Measurements from ENCODE around the gene LSM5.
A peak's percentile ranks its signal among the peaks of the same experiment; 100 is the strongest.

LSM5 gene

GRCh38 chr7:32490127-32490796 lies at the start of gene LSM5:
Gene LSM5 (minus strand): TSS chr7:32490380. CDS start chr7:32490365, 15 bp downstream.
- H3K27me3 ChIP-seq (ENCODE audit: control insufficient read depth, insufficient read depth, low read length), result no peaks in the 10 kb centered on the region
- DNase-seq (ENCODE audit: low read depth, low spot score), result no peak
- no peak within 1 kb of the TSS for H3K27ac ChIP-seq (ENCODE audit: low read length)
- H3K36me3 ChIP-seq (ENCODE audit: control insufficient read depth, insufficient read depth, low read length), result no peaks in the 10 kb centered on the region
- H3K9me3 ChIP-seq (ENCODE audit: control insufficient read depth, insufficient read depth, low read length), result no peaks in the 10 kb centered on the region
- H3K4me3 ChIP-seq (ENCODE audit: low read length), result peak within 1 kb of the TSS; percentile 95
- WGBS (ENCODE audit: insufficient coverage, insufficient read length), result no CpG with 5 or more reads among the region's 38 CpGs
- no peaks in the 10 kb centered on the region for H3K4me1 ChIP-seq (ENCODE audit: control insufficient read depth, insufficient read depth, low read length)

DNA sequence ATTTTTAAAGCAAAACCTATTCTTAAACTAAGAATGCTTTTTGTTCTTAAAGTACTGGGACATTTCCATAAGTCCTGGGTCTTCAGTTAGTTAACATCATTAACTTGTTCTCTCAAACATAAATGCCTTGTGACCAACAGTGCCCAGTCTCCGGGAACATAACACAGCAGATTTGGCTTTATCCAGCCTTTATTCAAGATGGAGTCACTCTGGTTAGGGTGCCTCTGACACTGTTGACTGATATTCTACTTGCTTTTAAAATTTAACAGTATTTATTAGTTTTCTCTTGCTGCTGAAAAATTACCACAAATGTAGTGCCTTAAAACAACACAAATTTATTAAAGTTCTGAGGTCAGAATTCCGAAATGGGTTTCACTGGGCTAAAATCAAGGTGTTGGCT lies 49.2 kb upstream of the LSM5 start:
- H3K27ac ChIP-seq (ENCODE audit: low read length), result no peak overlapping the region
- H3K4me3 ChIP-seq (ENCODE audit: low read length), result no peak overlapping the region
- DNase-seq (ENCODE audit: low read depth, low spot score), result no peak
- no peaks in the 10 kb centered on the region for H3K9me3 ChIP-seq (ENCODE audit: control insufficient read depth, insufficient read depth, low read length)
- no CpG with 5 or more reads among the region's 2 CpGs for WGBS (ENCODE audit: insufficient coverage, insufficient read length)
- H3K4me1 ChIP-seq (ENCODE audit: control insufficient read depth, insufficient read depth, low read length), result no peaks in the 10 kb centered on the region
- no peaks in the 10 kb centered on the region for H3K36me3 ChIP-seq (ENCODE audit: control insufficient read depth, insufficient read depth, low read length)
- H3K27me3 ChIP-seq (ENCODE audit: control insufficient read depth, insufficient read depth, low read length), result no peaks in the 10 kb centered on the region

- no peak for DNase-seq (ENCODE audit: low read depth, low spot score)
- H3K9me3 ChIP-seq (ENCODE audit: control insufficient read depth, insufficient read depth, low read length), result no peaks in the 10 kb centered on the region
- H3K36me3 ChIP-seq (ENCODE audit: control insufficient read depth, insufficient read depth, low read length), result no peaks in the 10 kb centered on the region
- H3K4me3 ChIP-seq (ENCODE audit: low read length), result no peak overlapping the region
- no peak overlapping the region for H3K27ac ChIP-seq (ENCODE audit: low read length)
- no peaks in the 10 kb centered on the region for H3K4me1 ChIP-seq (ENCODE audit: control insufficient read depth, insufficient read depth, low read length)
- no CpG with 5 or more reads among the region's 4 CpGs for WGBS (ENCODE audit: insufficient coverage, insufficient read length)
- H3K27me3 ChIP-seq (ENCODE audit: control insufficient read depth, insufficient read depth, low read length), result no peaks in the 10 kb centered on the region
Observed at GRCh38 chr7:32537760-32538159, 47.6 kb upstream of the LSM5 start.

- no peak for DNase-seq (ENCODE audit: low read depth, low spot score)
- no CpG with 5 or more reads among the region's 1 CpG for WGBS (ENCODE audit: insufficient coverage, insufficient read length)
- H3K4me3 ChIP-seq (ENCODE audit: low read length), result no peak overlapping the region
- H3K27ac ChIP-seq (ENCODE audit: low read length), result no peak overlapping the region
- no peaks in the 10 kb centered on the region for H3K36me3 ChIP-seq (ENCODE audit: control insufficient read depth, insufficient read depth, low read length)
- peaks cover under 1% of the 10 kb centered on the region; the same call in 1 of the 2 replicates for H3K4me1 ChIP-seq (ENCODE audit: control insufficient read depth, insufficient read depth, low read length)
- H3K9me3 ChIP-seq (ENCODE audit: control insufficient read depth, insufficient read depth, low read length), result no peaks in the 10 kb centered on the region
- H3K27me3 ChIP-seq (ENCODE audit: control insufficient read depth, insufficient read depth, low read length), result no peaks in the 10 kb centered on the region
Observed at GRCh38 chr7:32536585-32536984, 46.4 kb upstream of the LSM5 start.

DNA sequence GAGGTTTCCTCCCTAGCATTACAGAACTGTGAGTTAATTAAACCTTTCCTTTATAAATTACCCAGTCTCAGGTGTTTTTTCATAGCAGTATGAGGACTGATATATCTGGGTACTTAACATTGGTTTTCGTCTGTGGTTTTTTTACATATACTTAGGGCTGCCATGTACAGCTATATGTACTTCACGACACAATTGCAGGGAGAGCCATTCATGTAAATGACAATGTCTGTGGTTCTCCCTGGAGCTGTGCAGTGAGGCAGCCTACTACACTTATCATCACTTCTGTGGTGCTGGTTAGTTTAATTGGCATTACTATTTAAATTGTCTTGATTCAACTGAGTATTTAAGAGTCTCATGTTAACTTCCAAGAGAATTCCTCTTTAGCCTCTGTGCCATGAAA lies 45.8 kb upstream of the LSM5 start:
- H3K36me3 ChIP-seq (ENCODE audit: control insufficient read depth, insufficient read depth, low read length), result no peaks in the 10 kb centered on the region
- no peaks in the 10 kb centered on the region for H3K9me3 ChIP-seq (ENCODE audit: control insufficient read depth, insufficient read depth, low read length)
- DNase-seq (ENCODE audit: low read depth, low spot score), result no peak
- H3K4me1 ChIP-seq (ENCODE audit: control insufficient read depth, insufficient read depth, low read length), result peaks cover 3% of the 10 kb centered on the region
- WGBS (ENCODE audit: insufficient coverage, insufficient read length), result no CpG with 5 or more reads among the region's 2 CpGs
- H3K4me3 ChIP-seq (ENCODE audit: low read length), result no peak overlapping the region
- no peak overlapping the region for H3K27ac ChIP-seq (ENCODE audit: low read length)
- H3K27me3 ChIP-seq (ENCODE audit: control insufficient read depth, insufficient read depth, low read length), result no peaks in the 10 kb centered on the region

DNA sequence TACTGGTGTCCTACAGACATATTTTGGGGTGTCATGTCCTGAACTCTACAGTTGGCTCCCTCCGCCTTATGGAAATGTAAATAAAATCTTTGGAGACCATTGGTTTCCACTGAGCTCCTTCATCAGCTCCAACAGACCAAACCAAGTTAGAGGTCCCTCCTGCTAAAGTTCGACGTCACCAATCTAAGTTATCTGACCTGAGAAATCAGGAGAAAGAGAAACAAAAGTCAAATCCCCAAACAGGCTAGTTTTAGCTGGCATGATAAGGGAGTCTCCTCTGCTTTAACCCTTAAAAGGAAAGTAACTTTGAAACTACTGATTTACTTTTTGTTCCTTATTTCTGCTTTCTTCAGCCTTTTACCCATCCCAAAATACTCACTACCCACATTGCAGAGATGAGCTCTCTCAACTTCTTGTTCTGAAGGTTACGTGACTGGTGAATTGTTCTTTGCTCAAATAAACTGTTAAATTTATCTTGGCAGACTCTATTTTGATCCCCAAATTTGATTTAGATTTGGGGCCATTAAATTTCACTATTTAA lies 45.1 kb upstream of the LSM5 start:
- no CpG with 5 or more reads among the region's 4 CpGs for WGBS (ENCODE audit: insufficient coverage, insufficient read length)
- Histone ChIP-seq H3K36me3 (ENCODE audit: control insufficient read depth, insufficient read depth, low read length) (no peaks in the 10 kb centered on the region), H3K27ac (ENCODE audit: low read length) (no peak overlapping the region), H3K9me3 (ENCODE audit: control insufficient read depth, insufficient read depth, low read length) (no peaks in the 10 kb centered on the region), H3K4me3 (ENCODE audit: low read length) (no peak overlapping the region), H3K4me1 (ENCODE audit: control insufficient read depth, insufficient read depth, low read length) (peaks cover 3% of the 10 kb centered on the region), H3K27me3 (ENCODE audit: control insufficient read depth, insufficient read depth, low read length) (no peaks in the 10 kb centered on the region)
- DNase-seq (ENCODE audit: low read depth, low spot score), result no peak

DNA sequence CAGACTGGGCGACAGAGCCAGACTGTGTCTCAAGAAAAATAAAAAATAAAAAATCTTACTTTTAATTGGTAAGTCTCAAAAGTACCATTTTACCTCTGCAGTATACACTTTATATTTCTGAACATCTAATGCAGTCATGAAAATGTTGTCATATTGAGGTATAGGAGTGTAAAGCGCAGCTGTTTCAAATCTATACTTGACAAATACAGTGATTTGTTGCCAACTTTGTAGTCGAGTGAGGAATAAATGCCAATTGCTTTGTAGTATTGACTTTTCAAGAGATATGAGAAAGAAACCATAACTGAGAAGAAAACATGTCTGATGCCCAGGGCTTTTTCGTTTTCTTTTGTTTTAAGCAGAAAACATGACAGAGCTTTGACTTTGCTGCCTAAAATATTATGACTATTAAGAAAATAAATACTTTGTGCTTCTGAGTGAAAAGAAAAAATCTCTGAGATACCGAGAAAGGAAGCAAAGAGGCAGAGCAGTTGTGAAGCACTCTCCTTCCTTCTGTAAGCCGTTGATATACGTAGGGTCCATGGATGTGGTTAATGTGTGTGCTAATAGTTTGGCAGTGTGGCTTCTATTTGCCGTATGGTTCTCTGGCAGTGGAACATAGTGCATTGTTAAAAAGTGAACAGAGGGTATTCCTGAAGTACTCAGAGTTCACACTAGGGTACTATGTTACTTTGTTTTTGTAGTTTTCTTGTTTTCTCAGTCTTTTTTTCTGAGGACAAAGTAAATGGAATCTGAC lies 43.3 kb upstream of the LSM5 start:
- peaks cover 3% of the 10 kb centered on the region for H3K4me1 ChIP-seq (ENCODE audit: control insufficient read depth, insufficient read depth, low read length)
- H3K4me3 ChIP-seq (ENCODE audit: low read length), result no peak overlapping the region
- no CpG with 5 or more reads among the region's 8 CpGs for WGBS (ENCODE audit: insufficient coverage, insufficient read length)
- no peaks in the 10 kb centered on the region for H3K9me3 ChIP-seq (ENCODE audit: control insufficient read depth, insufficient read depth, low read length)
- no peak for DNase-seq (ENCODE audit: low read depth, low spot score)
- no peaks in the 10 kb centered on the region for H3K27me3 ChIP-seq (ENCODE audit: control insufficient read depth, insufficient read depth, low read length)
- no peak overlapping the region for H3K27ac ChIP-seq (ENCODE audit: low read length)
- no peaks in the 10 kb centered on the region for H3K36me3 ChIP-seq (ENCODE audit: control insufficient read depth, insufficient read depth, low read length)

DNA sequence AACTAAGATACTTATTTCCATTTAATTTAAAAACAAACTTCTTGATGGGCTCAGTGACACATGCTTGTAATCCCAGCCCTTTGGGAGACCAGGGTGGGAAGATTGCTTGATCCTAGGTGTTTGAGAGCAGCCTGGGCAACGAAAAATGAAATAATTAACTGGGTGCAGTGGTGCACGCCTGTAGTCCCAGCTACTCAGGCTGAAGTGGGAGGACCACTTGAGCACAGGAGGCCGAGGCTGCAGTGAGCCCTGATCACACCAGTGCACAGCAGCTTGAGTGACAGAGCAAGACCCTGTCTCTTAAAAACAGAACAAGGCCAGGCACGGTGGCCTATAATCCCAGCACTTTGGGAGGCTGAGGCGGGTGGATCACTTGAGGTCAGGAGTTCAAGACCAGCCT lies 42.5 kb upstream of the LSM5 start:
- no peaks in the 10 kb centered on the region for H3K27me3 ChIP-seq (ENCODE audit: control insufficient read depth, insufficient read depth, low read length)
- H3K9me3 ChIP-seq (ENCODE audit: control insufficient read depth, insufficient read depth, low read length), result no peaks in the 10 kb centered on the region
- no peak overlapping the region for H3K4me3 ChIP-seq (ENCODE audit: low read length)
- no CpG with 5 or more reads among the region's 5 CpGs for WGBS (ENCODE audit: insufficient coverage, insufficient read length)
- DNase-seq (ENCODE audit: low read depth, low spot score), result no peak
- H3K36me3 ChIP-seq (ENCODE audit: control insufficient read depth, insufficient read depth, low read length), result no peaks in the 10 kb centered on the region
- H3K27ac ChIP-seq (ENCODE audit: low read length), result no peak overlapping the region
- H3K4me1 ChIP-seq (ENCODE audit: control insufficient read depth, insufficient read depth, low read length), result peaks cover 3% of the 10 kb centered on the region

- Histone ChIP-seq H3K27me3 (ENCODE audit: control insufficient read depth, insufficient read depth, low read length) (no peaks in the 10 kb centered on the region), H3K9me3 (ENCODE audit: control insufficient read depth, insufficient read depth, low read length) (no peaks in the 10 kb centered on the region), H3K36me3 (ENCODE audit: control insufficient read depth, insufficient read depth, low read length) (no peaks in the 10 kb centered on the region), H3K4me1 (ENCODE audit: control insufficient read depth, insufficient read depth, low read length) (peaks cover 5% of the 10 kb centered on the region), H3K27ac (ENCODE audit: low read length) (no peak overlapping the region), H3K4me3 (ENCODE audit: low read length) (no peak overlapping the region)
- no peak for DNase-seq (ENCODE audit: low read depth, low spot score)
- WGBS (ENCODE audit: insufficient coverage, insufficient read length), result no CpG with 5 or more reads among the region's 3 CpGs
Observed at GRCh38 chr7:32532086-32532485, 41.9 kb upstream of the LSM5 start.

DNA sequence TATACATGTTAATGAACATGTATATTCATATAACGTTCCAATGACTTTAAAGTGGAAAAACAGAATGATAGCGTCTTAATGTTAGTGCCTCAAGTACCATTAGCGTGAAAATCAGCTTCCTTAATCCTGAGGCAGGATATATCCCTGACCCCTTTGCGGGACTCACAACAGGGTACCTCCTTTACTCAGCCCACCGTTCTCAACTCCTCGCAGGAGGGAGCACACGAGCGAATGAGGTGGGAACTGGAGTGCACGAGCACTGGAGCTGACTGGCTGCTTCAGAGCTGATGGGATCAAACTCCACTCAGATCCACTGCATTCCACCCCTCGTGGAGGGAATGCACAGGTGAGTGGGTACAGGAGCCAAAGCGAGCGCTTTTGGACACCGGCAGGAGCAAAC lies 41.2 kb upstream of the LSM5 start:
- Histone ChIP-seq H3K4me1 (ENCODE audit: control insufficient read depth, insufficient read depth, low read length) (peaks cover 5% of the 10 kb centered on the region), H3K9me3 (ENCODE audit: control insufficient read depth, insufficient read depth, low read length) (no peaks in the 10 kb centered on the region), H3K36me3 (ENCODE audit: control insufficient read depth, insufficient read depth, low read length) (no peaks in the 10 kb centered on the region), H3K4me3 (ENCODE audit: low read length) (no peak overlapping the region), H3K27ac (ENCODE audit: low read length) (no peak overlapping the region), H3K27me3 (ENCODE audit: control insufficient read depth, insufficient read depth, low read length) (no peaks in the 10 kb centered on the region)
- no peak for DNase-seq (ENCODE audit: low read depth, low spot score)
- no CpG with 5 or more reads among the region's 13 CpGs for WGBS (ENCODE audit: insufficient coverage, insufficient read length)
